Heart right ventricle (tissue), 16 donors: ENCODE measurements around the gene DNAH1. TPM values are rescaled to one million over a fixed set of nuclear protein-coding genes. Genes with fewer than 3 reads are reported as not detected.

Experiments used
- ATAC-seq, 8 donors: fragments of 200-7000 bp; cut with Tn5 transposase; one replicate each; pipeline ENCODE4 v1.9.1; 2020; ENCODE audit warnings: mild to moderate bottlenecking in 8 of 8, moderate library complexity in 8 of 8, moderate number of reproducible peaks in 1 of 8
- DNase-seq, 2 donors: peaks; one replicate each; pipeline ENCODE4 v3.0.0-alpha.2; 2020
- H3K27ac ChIP-seq, 10 donors: fragments of 200-600 bp; sonication (generic) in 2 of 10; one replicate each; pipeline versions ENCODE4 v1.5.0 to v1.8.0; 2020 to 2022; ENCODE audit warnings: mild to moderate bottlenecking in 3 of 10
- H3K27me3 ChIP-seq, 7 donors: fragments of 200-600 bp; one replicate each; pipeline ENCODE4 v1.8.0; 2021 to 2022; ENCODE audit warnings: mild to moderate bottlenecking in 2 of 7
- H3K36me3 ChIP-seq, 9 donors: fragments of 200-600 bp; sonication (generic) in 1 of 9; one replicate each; pipeline versions ENCODE4 v1.5.0 to v1.8.0; 2020 to 2022; ENCODE audit warnings: mild to moderate bottlenecking in 2 of 9
- H3K4me1 ChIP-seq, 9 donors: fragments of 200-600 bp; sonication (generic) in 1 of 9; one replicate each; pipeline versions ENCODE4 v1.5.0 to v1.8.0; 2020 to 2022; ENCODE audit warnings: mild to moderate bottlenecking in 4 of 9
- H3K4me3 ChIP-seq, 10 donors: fragments of 200-600 bp; sonication (generic) in 2 of 10; one replicate each; pipeline versions ENCODE4 v1.5.0 to v1.8.0; 2020 to 2022; ENCODE audit warnings: mild to moderate bottlenecking in 7 of 10, moderate library complexity in 2 of 10
- H3K9me3 ChIP-seq, 11 donors: fragments of 200-600 bp in 10 of 11; sonication (generic) in 2 of 11; one replicate each; pipeline versions ENCODE4 v1.5.0 to v1.8.0; 2013 to 2022; ENCODE audit warnings: mild to moderate bottlenecking in 2 of 11, control low read depth in 1 of 11, moderate library complexity in 1 of 11
- WGBS, 2 donors: extraction: QIAGEN DNeasy Blood & Tissue Kit; methylation state at CpG; one replicate each; pipeline ENCODE4 v1.1.7; 2013; ENCODE audit warnings: inconsistent platforms in 1 of 2; 5-methylcytosine and 5-hydroxymethylcytosine counted together
- intact Hi-C, 10 donors: fragments of 100-400 bp; cut with DNase I; formaldehyde crosslinking; loops; one replicate each; pipeline versions ENCODE4 v1.11.1 to v1.14.2; 2022
- polyA plus RNA-seq, 2 donors: library from polyadenylated mRNA; stranded (reverse); fragments of 200-250 nt; gene quantifications; one replicate each; pipeline ENCODE4 v1.2.3, GENCODE V29; 2013
- total RNA-seq, 10 donors: library from RNA; stranded (reverse); fragmentation: NEBNext Ultra II Directional in 3 of 10; extraction: Animal tissue kit (Norgen Biotek cat#: 25700) in 3 of 10; gene quantifications; one replicate each; pipeline versions ENCODE4 v1.2.1 to v1.2.4, GENCODE V29; 2021 to 2023
- TF ChIP-seq, protein P1 (sequence below), 9 donors: fragments of 200-600 bp; sonication (generic) in 2 of 9; IDR thresholded peaks; one replicate each; pipeline versions ENCODE4 v1.5.0 to v1.8.0; 2021 to 2022; ENCODE audit warnings: antibody characterized with exemption in 9 of 9, mild to moderate bottlenecking in 5 of 9, moderate library complexity in 1 of 9
- donor health status: Arrhythmogenic right ventricular cardiomyopathy.
- donor health status: ischemic (EF 13 %, LVEDD 7.1; RV severe dilation, severe dysfunction).
- donor health status: healthy with polysubstance abuse.
- donor health status: DM: no; HTN: yes; CAD: no.
- donor health status: DM: no; HTN: no; CAD: no.
- donor health status: ischemic (EF 25% LVEDD 6.9; RV normal size, moderate dysfunction).
- donor health status: ischemic (EF 25% LVEDD 5.7; RV mildly dilated, moderate dysfunction).
- donor health status: healthy.
- donor health status: DM: yes; HTN: yes; CAD: no.
- donor health status: Ischemic cardiomyopathy.
- donor health status: ischemic (EF 35%, LVEDD 5.7; RV mildly dilated, moderate dysfunction).
- donor health status: nonischemic (EF 11% LVEDD 7.7; RV severe dilation, severe dysfunction).
- donor health status: DM: yes; HTN: yes; CAD: no.
- donor health status: PGD.
- donor health status: ischemic (EF 29% LVEDD 5.4; RV normal size, mild dysfunction).
- donor health status: nonischemic (EF 23%, LVEDD 6.1; RV moderate dilation, normal function).

Gene DNAH1
- total and polyA plus RNA-seq, 12 donors = 0.99 to 6.4 (median 2.8) TPM

DNA sequence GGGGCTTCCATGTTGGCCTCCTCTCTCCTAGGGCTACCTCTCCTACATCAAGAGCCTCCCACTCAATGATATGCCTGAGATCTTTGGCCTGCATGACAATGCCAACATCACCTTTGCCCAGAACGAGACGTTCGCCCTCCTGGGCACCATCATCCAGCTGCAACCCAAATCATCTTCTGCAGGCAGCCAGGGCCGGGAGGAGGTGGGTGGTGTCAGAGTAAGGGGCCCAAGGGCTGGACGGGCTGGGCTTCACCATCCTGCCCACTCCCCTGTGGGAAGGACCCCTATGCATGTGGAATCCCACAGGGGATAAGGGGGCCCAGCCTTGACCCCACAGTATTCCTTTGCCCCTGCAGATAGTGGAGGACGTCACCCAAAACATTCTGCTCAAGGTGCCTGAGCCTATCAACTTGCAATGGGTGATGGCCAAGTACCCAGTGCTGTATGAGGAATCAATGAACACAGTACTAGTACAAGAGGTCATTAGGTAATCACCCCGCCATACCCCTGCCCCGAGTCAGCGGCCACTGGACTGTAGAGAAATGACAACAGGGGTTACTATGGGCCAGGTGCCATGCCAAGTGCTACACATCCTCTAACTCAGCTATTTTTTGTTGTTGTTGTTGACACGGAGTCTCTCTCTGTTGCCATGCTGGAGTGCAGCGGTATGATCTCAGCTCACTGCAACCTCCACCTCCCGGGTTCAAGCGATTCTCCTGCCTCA, 81.7 kb downstream of the DNAH1 start:
- intact Hi-C loops = no loop called here
- no peak overlapping the region for H3K27ac ChIP-seq
- H3K36me3 ChIP-seq = peaks cover 0 to 78% (median 32%) of the 10 kb centered on the region in 9 donors
- H3K9me3 ChIP-seq = no peaks in the 10 kb centered on the region
- 90 to 91% methylated on average over 13 of the region's 13 CpGs for WGBS, 2 donors
- no peak for ATAC-seq
- TF ChIP-seq, protein P1, sequence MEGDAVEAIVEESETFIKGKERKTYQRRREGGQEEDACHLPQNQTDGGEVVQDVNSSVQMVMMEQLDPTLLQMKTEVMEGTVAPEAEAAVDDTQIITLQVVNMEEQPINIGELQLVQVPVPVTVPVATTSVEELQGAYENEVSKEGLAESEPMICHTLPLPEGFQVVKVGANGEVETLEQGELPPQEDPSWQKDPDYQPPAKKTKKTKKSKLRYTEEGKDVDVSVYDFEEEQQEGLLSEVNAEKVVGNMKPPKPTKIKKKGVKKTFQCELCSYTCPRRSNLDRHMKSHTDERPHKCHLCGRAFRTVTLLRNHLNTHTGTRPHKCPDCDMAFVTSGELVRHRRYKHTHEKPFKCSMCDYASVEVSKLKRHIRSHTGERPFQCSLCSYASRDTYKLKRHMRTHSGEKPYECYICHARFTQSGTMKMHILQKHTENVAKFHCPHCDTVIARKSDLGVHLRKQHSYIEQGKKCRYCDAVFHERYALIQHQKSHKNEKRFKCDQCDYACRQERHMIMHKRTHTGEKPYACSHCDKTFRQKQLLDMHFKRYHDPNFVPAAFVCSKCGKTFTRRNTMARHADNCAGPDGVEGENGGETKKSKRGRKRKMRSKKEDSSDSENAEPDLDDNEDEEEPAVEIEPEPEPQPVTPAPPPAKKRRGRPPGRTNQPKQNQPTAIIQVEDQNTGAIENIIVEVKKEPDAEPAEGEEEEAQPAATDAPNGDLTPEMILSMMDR (IDR thresholded peaks at IDR 0.05) = no peak
- H3K27me3 ChIP-seq = no peaks in the 10 kb centered on the region
- no peak for DNase-seq
- H3K4me3 ChIP-seq = no peak overlapping the region
- peaks cover 0 to 17% (median 9%) of the 10 kb centered on the region in 9 donors for H3K4me1 ChIP-seq

DNA sequence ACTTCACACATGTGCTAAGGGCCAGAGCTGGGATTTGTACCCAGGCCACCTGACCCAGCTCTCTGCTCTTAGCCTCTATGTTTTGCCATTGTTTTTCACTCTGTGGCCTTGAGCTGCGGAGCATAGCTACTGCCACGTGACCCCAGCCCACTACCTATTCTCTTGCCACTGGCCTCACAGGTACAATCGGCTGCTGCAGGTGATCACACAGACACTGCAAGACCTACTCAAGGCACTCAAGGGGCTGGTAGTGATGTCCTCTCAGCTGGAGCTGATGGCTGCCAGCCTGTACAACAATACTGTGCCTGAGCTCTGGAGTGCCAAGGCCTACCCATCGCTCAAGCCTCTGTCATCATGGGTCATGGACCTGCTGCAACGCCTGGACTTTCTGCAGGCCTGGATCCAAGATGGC, 82.6 kb downstream of the DNAH1 start:
- TF ChIP-seq, protein P1 (IDR thresholded peaks at IDR 0.05) = no peak
- no peaks in the 10 kb centered on the region for H3K9me3 ChIP-seq
- no peak for DNase-seq
- no peaks in the 10 kb centered on the region for H3K27me3 ChIP-seq
- no peak for ATAC-seq
- no peak overlapping the region for H3K27ac ChIP-seq
- 92 to 94% methylated on average over 5 of the region's 5 CpGs for WGBS, 2 donors
- peaks cover 0 to 78% (median 32%) of the 10 kb centered on the region in 9 donors for H3K36me3 ChIP-seq
- peaks cover 0 to 17% (median 9%) of the 10 kb centered on the region in 9 donors for H3K4me1 ChIP-seq
- intact Hi-C loops = no loop called here
- H3K4me3 ChIP-seq = no peak overlapping the region

DNA sequence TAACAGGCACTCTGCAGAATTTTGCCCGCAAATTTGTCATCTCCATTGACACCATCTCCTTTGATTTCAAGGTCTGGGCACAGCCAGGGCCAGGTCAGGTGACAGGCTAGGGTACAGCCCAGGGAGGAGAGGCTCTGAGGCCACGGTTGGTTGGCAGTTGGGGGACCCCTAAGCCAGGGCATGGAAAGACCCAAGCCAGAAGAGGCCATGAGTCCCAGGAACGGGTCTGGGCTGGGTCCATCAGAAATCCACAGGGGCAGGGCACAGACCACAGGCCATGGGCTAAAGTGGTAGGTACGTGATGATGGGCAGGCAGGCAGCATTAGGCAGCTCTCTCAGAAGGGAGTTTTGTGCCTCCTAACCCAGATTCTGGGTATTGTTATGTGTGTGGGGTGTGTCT, 83.0 kb downstream of the DNAH1 start:
- 91 to 97% methylated on average over 4 of the region's 4 CpGs for WGBS, 2 donors
- Histone ChIP-seq H3K9me3 (no peaks in the 10 kb centered on the region), H3K4me3 (no peak overlapping the region), H3K27me3 (no peaks in the 10 kb centered on the region), H3K4me1 (peaks cover 0 to 17% (median 9%) of the 10 kb centered on the region in 9 donors), H3K27ac (peak overlapping the region in 3 of 10 donors; percentile 35 to 66 (median 47)), H3K36me3 (peaks cover 0 to 78% (median 29%) of the 10 kb centered on the region in 9 donors)
- no peak for DNase-seq
- no peak for ATAC-seq
- intact Hi-C loops = no loop called here
- TF ChIP-seq, protein P1 (IDR thresholded peaks at IDR 0.05) = no peak

DNA sequence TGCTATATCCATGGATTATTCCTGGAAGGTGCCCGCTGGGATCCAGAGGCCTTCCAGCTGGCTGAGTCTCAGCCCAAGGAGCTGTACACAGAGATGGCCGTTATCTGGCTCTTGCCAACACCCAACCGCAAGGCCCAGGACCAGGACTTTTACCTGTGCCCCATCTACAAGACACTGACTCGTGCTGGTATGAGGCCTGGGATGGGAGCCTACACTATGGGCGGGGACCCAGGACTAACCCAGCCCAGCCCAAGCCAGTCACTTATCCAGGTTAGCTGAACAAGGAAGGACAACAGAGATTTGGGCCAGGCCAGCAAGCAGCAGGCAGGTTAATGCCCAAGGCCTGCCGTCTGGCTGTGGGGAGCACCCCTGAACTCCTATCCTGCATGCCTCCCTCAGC, 83.5 kb downstream of the DNAH1 start:
- Histone ChIP-seq H3K27me3 (no peaks in the 10 kb centered on the region), H3K27ac (peak overlapping the region in 5 of 10 donors; percentile 21 to 66 (median 47)), H3K9me3 (no peaks in the 10 kb centered on the region), H3K4me3 (no peak overlapping the region), H3K4me1 (peaks cover 0 to 17% (median 9%) of the 10 kb centered on the region in 9 donors), H3K36me3 (peaks cover 0 to 78% (median 33%) of the 10 kb centered on the region in 9 donors)
- TF ChIP-seq, protein P1 (IDR thresholded peaks at IDR 0.05) = no peak
- DNase-seq = no peak
- intact Hi-C loops = no loop called here
- 89 to 93% methylated on average over 6 of the region's 6 CpGs for WGBS, 2 donors
- ATAC-seq = peak in 2 of 8 donors; percentile 6 to 8
